HG02870 (cell line): Measurements from ENCODE around the gene KIRREL1.

Experiments used
- ATAC-seq: cut with Tn5 transposase; IDR thresholded peaks from one replicate; pipeline ENCODE4 v1.9.1; 2021; ENCODE audit warnings: mild to moderate bottlenecking, moderate library complexity; ENCODE audit not compliant: unreplicated experiment

Gene KIRREL1

GRCh38 chr1:158067662-158068061 is 74.2 kb downstream of the KIRREL1 start:
- ATAC-seq, result no peak

- no peak for ATAC-seq
Measured at GRCh38 chr1:158068918-158069317, 75.5 kb downstream of the KIRREL1 start.

DNA sequence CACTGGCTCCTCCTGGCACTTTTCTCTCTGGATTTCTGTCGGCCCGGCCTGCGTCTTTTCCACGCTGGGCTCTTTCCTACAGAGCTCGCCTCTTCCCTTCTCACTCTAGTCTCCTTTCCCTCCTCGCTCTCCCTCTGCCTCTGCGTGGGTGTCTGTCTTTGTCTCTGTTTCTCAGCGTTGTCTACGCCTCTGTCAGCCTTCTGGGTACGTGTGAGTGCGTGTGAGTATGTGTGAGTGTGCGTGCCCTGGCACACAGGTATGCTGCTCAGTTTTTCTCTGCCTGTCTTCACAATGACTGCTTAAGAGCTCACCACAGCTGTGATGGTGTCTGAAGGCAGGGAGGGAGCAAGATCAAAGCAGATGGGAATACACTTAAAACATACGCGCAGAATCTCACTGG is 77.7 kb downstream of the KIRREL1 start:
- no peak for ATAC-seq

GRCh38 chr1:158075078-158075477 is 81.6 kb downstream of the KIRREL1 start:
- no peak for ATAC-seq

DNA sequence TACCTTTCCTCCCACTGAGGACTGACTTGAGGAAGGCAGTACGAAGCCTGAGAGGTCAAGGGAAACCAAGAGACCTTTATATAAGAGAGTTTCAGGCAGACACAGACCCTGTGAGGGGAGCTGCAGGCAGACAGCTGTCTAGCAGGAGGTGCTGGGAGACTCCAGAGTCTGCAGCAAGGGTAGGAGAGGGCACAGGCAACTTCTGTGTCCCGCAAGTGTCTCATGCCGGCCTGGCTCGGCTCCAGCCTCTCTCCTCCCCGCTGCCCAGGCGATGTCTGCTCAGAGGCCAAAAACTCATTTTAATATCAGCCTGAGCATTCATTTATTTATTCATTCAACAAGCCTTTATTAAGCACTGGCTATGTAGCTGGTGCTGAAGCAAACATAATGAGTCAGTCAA is 83.0 kb downstream of the KIRREL1 start:
- ATAC-seq, result no peak

DNA sequence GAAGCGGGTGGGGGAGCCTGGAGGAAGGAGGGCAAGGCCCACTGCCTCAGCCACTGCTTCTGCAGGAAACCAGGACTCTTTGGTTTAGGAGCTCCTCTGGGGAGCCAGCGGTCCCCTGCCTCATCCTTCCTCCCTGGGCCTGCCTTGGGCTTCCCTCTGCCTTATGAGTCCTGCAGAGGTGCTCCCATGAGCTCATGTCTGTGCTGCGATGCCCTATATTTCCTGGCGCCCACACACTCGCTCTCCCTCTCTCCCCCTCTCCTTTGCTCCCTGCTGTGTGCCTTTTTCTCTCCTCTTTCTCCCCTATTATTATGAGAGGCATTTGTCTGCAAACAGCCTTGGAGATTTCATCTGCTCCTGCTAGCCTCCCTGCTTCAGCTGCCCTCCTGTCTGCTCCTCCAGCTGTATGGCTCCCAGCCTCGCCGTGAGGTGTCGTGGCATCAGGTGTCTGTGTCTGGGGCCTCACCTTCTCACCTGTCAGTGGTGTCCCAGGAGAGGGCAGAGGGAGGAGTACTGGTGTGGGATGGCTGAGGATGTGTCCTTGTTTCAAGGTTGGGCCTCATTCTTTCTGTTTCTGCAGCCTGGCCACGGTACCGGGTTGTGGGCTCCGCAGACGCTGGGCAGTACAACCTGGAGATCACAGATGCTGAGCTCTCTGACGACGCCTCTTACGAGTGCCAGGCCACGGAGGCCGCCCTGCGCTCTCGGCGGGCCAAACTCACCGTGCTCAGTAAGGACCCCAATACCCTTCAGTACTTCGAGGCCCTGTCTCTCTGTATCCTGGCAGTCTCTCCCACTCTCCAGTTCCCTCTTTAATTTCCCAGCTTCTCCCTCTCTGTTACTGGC is 84.2 kb downstream of the KIRREL1 start:
- ATAC-seq, result no peak

DNA sequence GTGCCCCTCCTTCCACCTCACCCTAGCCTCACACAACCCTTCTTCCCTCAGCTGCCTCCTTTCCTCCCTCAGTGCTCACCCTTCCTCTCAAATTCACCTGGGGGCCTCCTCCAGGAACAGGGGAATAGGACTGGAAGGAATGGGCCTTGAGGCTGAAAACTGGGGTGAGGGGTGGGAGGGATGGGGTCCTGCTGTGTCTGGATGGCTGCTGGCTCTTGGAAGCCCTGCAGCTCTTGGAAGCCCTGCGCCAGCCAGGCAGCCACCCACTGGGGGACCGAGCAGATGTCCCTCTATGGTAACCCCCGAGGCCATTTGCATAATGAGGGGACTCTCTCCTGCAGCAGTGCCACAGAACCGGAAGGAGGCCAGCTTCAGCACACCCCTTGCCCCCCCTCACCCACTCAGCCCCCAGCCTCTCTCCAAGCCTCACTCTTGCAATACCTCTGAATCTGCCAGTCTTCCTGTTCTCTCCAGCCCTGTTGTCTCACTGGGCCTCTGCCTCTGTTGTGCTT is 85.2 kb downstream of the KIRREL1 start:
- no peak for ATAC-seq

DNA sequence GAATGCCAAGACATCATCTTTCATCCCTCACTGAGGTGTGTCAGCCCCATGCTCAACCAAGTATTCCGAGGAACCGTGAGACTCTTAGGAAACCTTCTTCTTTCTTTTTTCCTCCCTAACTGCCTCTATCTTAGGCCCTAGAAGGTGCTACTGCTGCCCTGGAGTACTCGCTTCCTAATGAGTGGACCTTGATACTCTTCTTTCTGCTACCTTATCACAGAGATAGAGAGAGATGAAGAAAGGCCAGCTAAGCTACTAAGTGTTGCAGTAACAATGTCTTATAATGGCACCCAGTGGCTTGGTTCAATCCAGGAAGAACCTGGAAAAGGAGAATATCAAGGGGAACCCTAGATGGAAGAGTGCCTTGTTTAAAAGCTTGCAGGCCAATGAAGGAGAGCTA is 86.6 kb downstream of the KIRREL1 start:
- no peak for ATAC-seq

DNA sequence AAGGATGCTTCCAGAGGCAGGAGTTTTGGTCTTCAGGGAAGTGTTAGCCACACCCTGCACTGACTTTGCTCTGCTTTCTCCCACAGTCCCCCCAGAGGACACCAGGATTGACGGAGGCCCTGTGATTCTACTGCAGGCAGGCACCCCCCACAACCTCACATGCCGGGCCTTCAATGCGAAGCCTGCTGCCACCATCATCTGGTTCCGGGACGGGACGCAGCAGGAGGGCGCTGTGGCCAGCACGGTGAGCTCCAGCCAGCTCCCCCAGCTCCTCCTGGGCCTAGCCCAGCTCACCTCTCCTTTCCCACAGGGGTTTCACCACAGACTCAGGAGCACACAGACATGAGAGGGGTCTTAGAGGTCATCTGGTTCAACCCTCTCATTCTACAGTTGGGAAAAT is 90.9 kb downstream of the KIRREL1 start:
- no peak for ATAC-seq

- ATAC-seq, result no peak
Measured at GRCh38 chr1:158084747-158085146, 91.3 kb downstream of the KIRREL1 start.

- peak; percentile 45 for ATAC-seq
Measured at GRCh38 chr1:158087320-158087927, 94.0 kb downstream of the KIRREL1 start.

DNA sequence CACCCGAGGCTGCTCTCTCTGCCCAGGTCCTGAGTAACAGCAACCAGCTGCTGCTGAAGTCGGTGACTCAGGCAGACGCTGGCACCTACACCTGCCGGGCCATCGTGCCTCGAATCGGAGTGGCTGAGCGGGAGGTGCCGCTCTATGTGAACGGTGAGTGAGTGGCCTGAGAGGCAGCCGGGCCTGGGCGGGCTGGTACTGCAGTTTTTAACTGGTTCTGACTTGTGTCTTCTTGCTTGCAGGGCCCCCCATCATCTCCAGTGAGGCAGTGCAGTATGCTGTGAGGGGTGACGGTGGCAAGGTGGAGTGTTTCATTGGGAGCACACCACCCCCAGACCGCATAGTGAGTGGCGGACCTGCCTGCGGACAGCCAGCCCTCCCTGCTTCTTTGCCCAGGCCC is 96.0 kb downstream of the KIRREL1 start:
- ATAC-seq, result no peak

DNA sequence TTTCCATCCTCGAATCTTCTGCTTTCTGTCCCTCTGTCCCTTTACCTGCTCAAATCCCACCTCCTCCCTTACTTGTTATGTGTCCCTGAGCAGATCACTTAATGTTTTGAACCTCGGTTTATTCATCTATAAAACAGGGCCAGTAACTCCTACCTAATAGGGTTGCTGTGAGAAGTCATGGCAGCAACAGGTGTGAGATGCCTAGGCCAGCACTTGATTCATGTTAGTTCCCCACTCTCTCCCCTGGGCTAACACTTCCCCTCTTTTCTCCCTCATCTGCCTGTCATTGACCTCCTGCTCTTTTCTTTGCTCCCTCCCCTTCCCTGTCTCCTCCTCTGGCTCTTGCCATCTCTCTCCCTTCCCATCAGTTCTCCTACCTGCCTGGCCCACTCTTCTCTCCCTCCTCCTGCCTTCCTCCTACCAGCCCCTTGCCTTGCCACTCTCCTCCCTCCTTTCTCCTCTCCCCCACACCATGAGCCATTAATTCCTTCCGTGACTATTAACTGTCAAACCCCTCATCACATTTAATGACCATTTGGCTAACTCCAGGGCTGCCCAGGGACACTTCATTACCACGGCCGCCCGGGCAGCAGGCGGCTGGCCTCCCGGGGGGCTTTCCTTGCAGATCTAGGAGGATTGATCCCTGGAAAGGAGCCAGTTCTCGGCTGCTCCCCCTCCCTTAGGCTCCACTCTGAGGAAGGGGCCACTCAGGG is 96.6 kb downstream of the KIRREL1 start:
- no peak for ATAC-seq

GRCh38 chr1:158093376-158093775 is 99.9 kb downstream of the KIRREL1 start:
- no peak for ATAC-seq

DNA sequence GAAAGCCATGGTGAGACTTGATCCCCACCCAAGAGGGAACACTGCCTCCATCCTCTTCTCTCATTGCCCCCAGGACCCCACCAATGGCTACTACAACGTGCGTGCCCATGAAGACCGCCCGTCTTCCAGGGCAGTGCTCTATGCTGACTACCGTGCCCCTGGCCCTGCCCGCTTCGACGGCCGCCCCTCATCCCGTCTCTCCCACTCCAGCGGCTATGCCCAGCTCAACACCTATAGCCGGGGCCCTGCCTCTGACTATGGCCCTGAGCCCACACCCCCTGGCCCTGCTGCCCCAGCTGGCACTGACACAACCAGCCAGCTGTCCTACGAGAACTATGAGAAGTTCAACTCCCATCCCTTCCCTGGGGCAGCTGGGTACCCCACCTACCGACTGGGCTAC is 101.1 kb downstream of the KIRREL1 start:
- ATAC-seq, result no peak

GRCh38 chr1:158095737-158096335 is 102.4 kb downstream of the KIRREL1 start:
- no peak for ATAC-seq

- ATAC-seq, result no peak
Measured at GRCh38 chr1:158098256-158098655, 104.8 kb downstream of the KIRREL1 start.

- ATAC-seq, result no peak
Measured at GRCh38 chr1:158099185-158099584, 105.7 kb downstream of the KIRREL1 start.

DNA sequence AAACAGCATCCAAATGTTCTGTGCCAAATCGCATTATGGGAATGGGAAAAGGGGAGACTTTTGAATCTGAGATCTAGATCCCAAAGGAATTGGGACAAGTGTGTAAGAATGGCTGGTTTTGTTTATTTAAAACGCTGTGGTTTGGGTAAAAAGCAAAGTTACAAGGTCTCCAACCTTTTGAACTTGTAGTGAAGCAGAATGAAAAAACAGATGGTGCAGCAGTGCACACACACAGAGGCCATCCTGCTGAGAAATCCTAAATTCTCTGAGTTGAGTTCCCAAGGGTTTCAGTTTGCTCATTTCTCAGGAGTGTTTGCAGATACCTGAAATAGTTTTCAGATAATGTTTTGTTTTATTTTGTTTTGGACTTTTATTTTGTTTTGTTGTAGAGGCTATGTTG is 107.1 kb downstream of the KIRREL1 start:
- ATAC-seq, result no peak

DNA sequence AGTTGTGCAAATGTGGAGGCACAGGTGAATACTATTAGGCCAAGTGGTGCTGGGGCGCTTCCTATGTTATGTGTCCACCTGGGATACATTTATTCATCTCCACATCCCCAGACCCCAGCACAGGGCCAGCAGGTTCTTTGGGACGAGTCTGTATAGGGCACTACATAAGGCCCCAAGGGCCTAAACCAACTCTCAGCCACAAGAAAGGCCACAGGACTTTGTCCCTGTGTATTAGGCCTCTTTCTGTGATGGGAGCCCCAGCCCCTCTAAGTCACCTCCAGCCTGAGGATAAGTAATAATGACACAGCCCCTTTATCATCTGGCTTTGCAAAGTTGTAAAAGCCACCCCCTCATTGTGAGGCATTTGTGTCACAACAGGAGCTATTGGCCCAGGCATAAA is 108.0 kb downstream of the KIRREL1 start:
- no peak for ATAC-seq

- no peak for ATAC-seq
Measured at GRCh38 chr1:158101927-158102326, 108.5 kb downstream of the KIRREL1 start.
